Measurements from ENCODE around the gene ETV3. TPM values are rescaled to one million over a fixed set of nuclear protein-coding genes. Genes with fewer than 3 reads are reported as not detected.

The ETV3 gene
- total and polyA plus RNA-seq, 2 of the 4 experiments (the other 2 are of a cell fraction), result 6.4 to 14.7 TPM

GRCh38 chr1:157154291-157154690 is 16.1 kb upstream of the ETV3 start:
- no peak overlapping the region for H3K4ac ChIP-seq (ENCODE audit: low read depth, low read length)
- no peak overlapping the region for H3K23ac ChIP-seq (ENCODE audit: low read depth, low read length)
- intact Hi-C loops (cut with micrococcal nuclease) (no loop called here), in situ Hi-C loops (cut with MboI; ENCODE audit: low sequenced_read_pairs) (loop anchor here (5.0 kb wide), 1 partner anchor 62 kb away; no protein-coding TSS in a partner anchor), dilution Hi-C loops (cut with HindIII; ENCODE audit: low sequenced_read_pairs, unreplicated experiment) (no loop called here)
- H3K14ac ChIP-seq (replicated peaks; ENCODE audit: low read depth, low read length), result no peak overlapping the region; the same call in 1 of the 2 replicates
- H2AK9ac ChIP-seq (replicated peaks; ENCODE audit: low read depth, low read length, poor library complexity), result no peak overlapping the region
- H3K9me3 ChIP-seq (ENCODE audit: control insufficient read depth, insufficient read depth, low read length), result no peaks in the 10 kb centered on the region
- H4K8ac ChIP-seq (ENCODE audit: low read depth in 2 of 2, low read length in 2 of 2), result no peak overlapping the region
- H2AFZ ChIP-seq (replicated peaks; ENCODE audit: low read length, poor library complexity), result peak overlapping the region; percentile 68
- H4K91ac ChIP-seq (ENCODE audit: insufficient read depth, low read depth, low read length), result no peak overlapping the region
- no peaks in the 10 kb centered on the region for H3K36me3 ChIP-seq (ENCODE audit: control insufficient read depth, insufficient read depth, low read length)
- H2BK120ac ChIP-seq (ENCODE audit: low read depth, low read length), result no peak overlapping the region
- H3K27ac ChIP-seq (ENCODE audit: insufficient read depth, low read length), result no peak overlapping the region
- ATAC-seq (ENCODE audit: low read depth) (no peak), DNase-seq (no peak)
- H3K9me1 ChIP-seq (ENCODE audit: insufficient read depth, low read length), result 0 out of 2 replicates have a peak, but pooled peaks cover 3% of the 10 kb centered on the region
- 37% methylated on average over 2 of the region's 5 CpGs; no CpG with 5 or more reads in 1 of the 2 experiments for WGBS, 2 experiments (ENCODE audit: extremely low coverage in 2 of 2, insufficient read length in 1 of 2)
- no peak overlapping the region for H3K4me2 ChIP-seq (ENCODE audit: low read depth, low read length)
- H3K4me1 ChIP-seq (ENCODE audit: control insufficient read depth, insufficient read depth, low read length), result peaks cover 10% of the 10 kb centered on the region
- H2BK20ac ChIP-seq (ENCODE audit: low read depth, low read length), result no peak overlapping the region
- no peak overlapping the region for H3K18ac ChIP-seq (ENCODE audit: low read depth, low read length)
- no peaks in the 10 kb centered on the region for H4K20me1 ChIP-seq (ENCODE audit: insufficient read depth, low read length)
- H4K5ac ChIP-seq (ENCODE audit: low read depth, low read length), result no peak overlapping the region
- no peak overlapping the region for H3K9ac ChIP-seq (ENCODE audit: low read depth, low read length)
- H3K79me1 ChIP-seq (ENCODE audit: low read depth in 1 of 2, low read length in 2 of 2), result no peaks in the 10 kb centered on the region
- H2BK15ac ChIP-seq (ENCODE audit: low read depth, low read length), result no peak overlapping the region
- POLR2A ChIA-PET (ENCODE audit: unreplicated experiment), result no interaction called here
- H3K4me3 ChIP-seq (ENCODE audit: insufficient read depth, low read depth, low read length), result no peak overlapping the region
- H3K27me3 ChIP-seq (ENCODE audit: control insufficient read depth, insufficient read depth, low read length), result no peaks in the 10 kb centered on the region; the same call in 1 of the 2 replicates
- H3K56ac ChIP-seq (ENCODE audit: extremely low read depth, insufficient read depth, low read length), result no peak overlapping the region
- no peak for TF ChIP-seq MAZ (IDR thresholded peaks at IDR 0.05; ENCODE audit: borderline replicate concordance, low read depth, low read length)
- no peak for TF ChIP-seq USF2 (IDR thresholded peaks at IDR 0.05; ENCODE audit: low read depth, low read length)
- no peak for TF ChIP-seq FOS (IDR thresholded peaks at IDR 0.05; ENCODE audit: low read depth, low read length)
- no peak for TF ChIP-seq RCOR1 (IDR thresholded peaks at IDR 0.05; ENCODE audit: insufficient replicate concordance, low read length)
- TF ChIP-seq NFE2L2 (IDR thresholded peaks at IDR 0.05; ENCODE audit: low read depth, low read length), result no peak
- TF ChIP-seq CTCF (conservative IDR thresholded peaks at IDR 0.05; ENCODE audit: low read depth, low read length), result no peak
- TF ChIP-seq MAFK (IDR thresholded peaks at IDR 0.05; ENCODE audit: low read depth, low read length), result no peak
- TF ChIP-seq BHLHE40 (IDR thresholded peaks at IDR 0.05; ENCODE audit: low read depth, low read length), result no peak
- TF ChIP-seq RAD21 (IDR thresholded peaks at IDR 0.05; ENCODE audit: low read length), result no peak
- TF ChIP-seq ELK1 (IDR thresholded peaks at IDR 0.05; ENCODE audit: borderline replicate concordance, low read depth, low read length), result no peak
- TF ChIP-seq RFX5 (IDR thresholded peaks at IDR 0.05; ENCODE audit: low read depth, low read length), result no peak
- no peak for TF ChIP-seq CHD1 (IDR thresholded peaks at IDR 0.05; ENCODE audit: low read depth, low read length)
- TF ChIP-seq SMC3 (IDR thresholded peaks at IDR 0.05; ENCODE audit: low read depth, low read length), result no peak
- no peak for TF ChIP-seq MXI1 (IDR thresholded peaks at IDR 0.05; ENCODE audit: borderline replicate concordance, low read depth, low read length)
- TF ChIP-seq CEBPB (IDR thresholded peaks at IDR 0.05; ENCODE audit: low read depth, low read length), result no peak
- TF ChIP-seq POLR2A (IDR thresholded peaks at IDR 0.05; ENCODE audit: low read depth, low read length), result no peak
- CTCF ChIA-PET, result interaction anchor here (0.7 to 4.9 kb wide), 3 partner anchors 12 to 65 kb away, joined by 3 to 88 read pairs (median 3); no protein-coding TSS in a partner anchor
- no peak overlapping the region for H2AK5ac ChIP-seq (ENCODE audit: low read depth, low read length)
- BruUV-seq (replicated peaks), result no TSS peak
- no peak overlapping the region for H2BK5ac ChIP-seq (ENCODE audit: low read depth, low read length, poor library complexity, severe bottlenecking)
